Stimulated activated CD8-positive, alpha-beta memory T cell treated with anti-CD3 and anti-CD28 coated beads, Interleukin-2, amount 100 ng/mL, for 48 hours (primary cell): ENCODE data around the gene SERPINI1.

Source experiments
- DNase-seq, 2 donors: peaks; one replicate each; pipeline ENCODE4 v3.0.0-alpha.2; 2020; ENCODE audit warnings: low read depth in 2 of 2

Gene SERPINI1

GRCh38 chr3:167735233-167736138, at the start of gene SERPINI1:
SERPINI1 (plus strand) TSS chr3:167735721; CDS start chr3:167789129, 53,408 bp downstream.
- peak; percentile 58 to 68 for DNase-seq

- no peak for DNase-seq
Measured at GRCh38 chr3:167691366-167691765, 44.2 kb upstream of the SERPINI1 start.

GRCh38 chr3:167694121-167694520, 41.4 kb upstream of the SERPINI1 start:
- DNase-seq: no peak

GRCh38 chr3:167700046-167700445, 35.5 kb upstream of the SERPINI1 start:
- DNase-seq: no peak

DNA sequence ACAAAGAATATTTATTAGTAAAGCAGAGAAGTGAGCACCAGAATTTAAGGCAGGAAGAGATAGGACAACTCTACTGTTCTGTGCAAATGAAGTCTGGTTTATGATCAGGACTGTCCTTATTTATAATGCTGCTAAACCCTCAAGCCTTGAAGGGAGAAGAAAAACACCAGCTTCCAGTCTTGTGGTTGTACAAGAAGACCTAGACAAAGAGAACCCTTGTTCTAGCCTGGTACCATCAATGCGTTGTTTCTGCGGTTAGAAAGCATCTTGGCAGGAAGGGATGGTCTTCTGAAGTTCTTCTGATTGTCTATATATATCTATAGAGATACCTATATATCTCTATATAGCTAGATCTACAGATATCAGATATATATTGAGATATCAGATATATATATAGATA, 34.6 kb upstream of the SERPINI1 start:
- DNase-seq: no peak

- DNase-seq: no peak
Measured at GRCh38 chr3:167705840-167706239, 29.7 kb upstream of the SERPINI1 start.

- no peak for DNase-seq
Measured at GRCh38 chr3:167709690-167710089, 25.8 kb upstream of the SERPINI1 start.

DNA sequence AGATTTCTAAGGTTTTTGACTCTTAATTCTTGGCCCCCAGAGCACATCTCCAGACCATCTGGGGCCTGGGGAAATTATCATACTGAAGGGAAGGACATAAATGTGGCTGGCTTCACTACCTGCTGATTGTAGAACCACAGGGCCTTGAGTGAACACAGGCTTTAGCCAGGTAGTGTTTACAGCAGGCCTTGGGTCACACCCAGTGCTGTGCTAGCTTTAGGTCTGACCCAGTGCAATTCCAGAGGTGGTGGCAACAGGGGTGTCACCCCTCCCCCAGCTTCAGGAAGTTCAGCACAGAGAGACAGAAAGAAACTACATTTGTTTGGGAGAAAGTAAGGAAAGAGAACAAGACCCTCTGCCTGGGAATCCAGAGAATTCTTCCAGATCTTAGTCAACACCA, 25.0 kb upstream of the SERPINI1 start:
- no peak for DNase-seq

- no peak for DNase-seq
Measured at GRCh38 chr3:167711439-167711838, 24.1 kb upstream of the SERPINI1 start.

GRCh38 chr3:167712445-167712844, 23.1 kb upstream of the SERPINI1 start:
- DNase-seq: no peak

- no peak for DNase-seq
Measured at GRCh38 chr3:167714871-167715270, 20.6 kb upstream of the SERPINI1 start.

GRCh38 chr3:167716920-167717319, 18.6 kb upstream of the SERPINI1 start:
- DNase-seq: no peak

DNA sequence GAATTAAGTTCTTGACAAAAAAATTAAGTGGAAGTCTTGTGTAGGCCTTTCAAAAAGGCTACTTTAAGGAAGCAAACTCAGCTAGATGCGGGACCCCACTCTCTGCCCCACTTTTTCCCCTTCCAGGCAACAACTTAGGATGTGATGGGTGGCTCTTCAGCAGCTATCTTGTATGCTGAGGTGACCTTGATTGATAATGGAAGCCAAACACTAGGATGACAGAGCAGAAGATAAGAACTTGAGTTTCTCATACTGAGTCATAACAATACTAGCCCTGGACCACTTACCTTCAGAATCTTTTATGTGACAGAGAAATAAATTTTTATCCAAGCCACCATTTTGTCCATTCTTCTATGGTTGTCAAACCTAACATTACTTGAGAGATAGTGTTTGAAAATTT, 16.9 kb upstream of the SERPINI1 start:
- DNase-seq: no peak

- no peak for DNase-seq
Measured at GRCh38 chr3:167723025-167723512, 12.5 kb upstream of the SERPINI1 start.

DNA sequence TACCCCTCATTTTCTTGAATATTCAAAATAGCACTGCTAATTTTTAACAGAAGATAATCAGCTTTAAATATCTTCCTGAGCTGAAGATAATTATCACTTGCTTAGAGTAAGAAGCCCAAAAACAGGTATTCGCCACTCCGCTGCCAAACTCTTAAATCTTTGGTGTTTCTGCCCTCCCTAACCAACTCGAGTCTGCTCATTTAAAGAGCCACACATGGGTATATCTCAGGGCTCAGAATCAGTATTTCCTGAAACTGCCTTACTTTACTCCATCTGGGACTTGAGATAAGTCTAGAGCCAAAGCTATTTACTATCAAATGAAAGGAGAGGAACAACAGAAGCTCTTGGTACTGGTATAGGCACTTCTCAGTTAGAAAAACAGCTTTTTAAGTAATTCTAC, 11.6 kb upstream of the SERPINI1 start:
- DNase-seq: no peak

DNA sequence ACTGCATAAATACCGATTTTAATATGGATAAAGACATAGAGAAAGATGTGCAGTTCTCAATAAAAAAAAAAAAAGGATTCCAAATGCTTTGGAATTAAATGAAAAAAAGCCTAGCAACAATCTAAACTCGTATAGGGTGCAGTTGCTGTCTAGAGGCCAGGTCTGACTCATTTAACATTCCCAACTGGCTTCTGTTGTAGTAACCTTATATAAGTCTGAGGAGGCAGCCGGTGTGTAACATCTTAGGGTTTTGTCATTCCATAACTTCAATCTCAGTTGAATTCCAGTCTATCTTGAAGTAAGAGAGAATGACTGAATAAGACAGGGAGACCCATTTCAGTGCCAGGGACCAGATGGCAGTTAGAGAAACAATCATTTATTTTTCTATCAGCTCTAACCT, 7.3 kb upstream of the SERPINI1 start:
- DNase-seq: no peak

DNA sequence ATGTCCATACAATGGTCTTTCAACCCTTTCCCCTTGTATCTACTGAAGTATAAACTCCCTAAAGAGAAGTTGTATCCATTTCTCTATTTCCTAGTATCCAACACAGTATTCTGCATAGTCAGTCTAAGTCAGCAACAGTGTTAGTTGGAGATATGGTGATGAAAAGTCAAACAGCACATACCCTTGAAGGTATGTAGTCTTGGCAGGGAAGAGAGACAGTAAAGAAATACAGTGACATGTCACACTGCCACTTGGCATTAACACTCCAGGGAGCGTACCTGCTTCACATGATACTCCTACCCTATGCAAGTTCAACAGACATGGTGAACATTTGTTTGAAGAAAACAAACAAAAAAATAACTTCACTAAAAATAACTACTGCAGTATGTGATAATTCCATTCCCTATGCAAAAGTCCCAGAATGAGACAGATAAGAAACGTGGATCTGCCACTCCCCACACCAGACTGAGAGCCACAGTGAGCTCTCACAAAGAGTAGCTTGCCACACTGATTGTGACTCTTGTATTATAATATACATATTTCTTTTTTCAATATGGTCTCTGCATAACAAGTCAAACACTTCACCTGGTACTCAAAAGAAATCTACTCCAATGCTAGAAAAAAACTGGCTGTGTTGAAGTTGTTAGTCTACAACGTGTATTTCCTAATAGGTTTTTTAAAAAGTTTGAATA, 6.7 kb upstream of the SERPINI1 start:
- DNase-seq: no peak

GRCh38 chr3:167729591-167729990, 5.9 kb upstream of the SERPINI1 start:
- no peak for DNase-seq

GRCh38 chr3:167731393-167731792, 4.1 kb upstream of the SERPINI1 start:
- DNase-seq: no peak

DNA sequence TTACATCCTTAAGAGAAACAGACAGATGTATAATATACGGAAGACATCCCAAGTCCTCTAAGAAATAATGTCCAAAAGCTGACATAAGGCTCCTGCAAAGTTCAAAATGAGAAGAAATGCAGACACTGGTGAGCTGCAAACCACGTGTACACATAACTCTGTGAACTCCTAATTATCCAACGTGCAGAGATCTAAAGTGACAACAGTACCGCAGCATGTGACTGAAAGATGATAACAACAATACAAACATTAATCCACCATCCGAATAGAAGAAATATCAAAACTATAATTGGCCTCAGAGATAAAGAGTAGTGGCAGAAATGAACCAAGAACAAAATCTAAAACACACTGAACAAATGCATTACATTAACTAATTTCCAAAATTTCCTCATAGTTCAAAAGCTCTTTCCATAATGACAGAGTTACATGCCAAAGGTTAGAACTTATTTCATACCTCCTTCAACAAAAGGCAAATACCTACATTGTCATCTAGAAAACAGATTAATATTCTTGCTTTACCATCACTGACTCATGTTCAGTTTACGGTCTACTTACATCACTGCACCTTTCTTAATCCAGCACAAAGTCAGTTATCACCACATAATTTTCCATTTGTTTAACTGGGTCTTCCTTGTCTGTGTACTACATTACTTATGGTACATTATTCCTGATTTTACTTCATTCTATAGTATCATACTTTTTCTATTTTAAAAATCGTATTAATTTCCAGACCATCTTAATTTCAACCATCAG, 3.0 kb upstream of the SERPINI1 start:
- no peak for DNase-seq

- DNase-seq: no peak
Measured at GRCh38 chr3:167733961-167734497, 1.5 kb upstream of the SERPINI1 start.
